CD14-positive monocyte (primary cell): ENCODE data around the gene KAZALD1. TPM values are rescaled to one million over a fixed set of nuclear protein-coding genes. Genes with fewer than 3 reads are reported as not detected.

Source experiments
- DNase-seq, 3 donors: peaks; one replicate each; pipeline ENCODE4 v3.0.0-alpha.2; 2011 to 2022
- H2AFZ ChIP-seq: 2 replicates; pipeline ENCODE4 v1.6.0; 2012; ENCODE audit warnings: mild to moderate bottlenecking, low read depth, low read length, inconsistent platforms; ENCODE audit not compliant: insufficient read depth, poor library complexity, severe bottlenecking
- H3K27ac ChIP-seq, 2 donors: 1 replicate in 1 of 2; 2 replicates in 1 of 2; pipeline ENCODE4 v1.5.1; 2012 to 2013; ENCODE audit warnings: low read length in 2 of 2, control low read depth in 1 of 2, inconsistent platforms in 1 of 2, low read depth in 1 of 2, mild to moderate bottlenecking in 1 of 2
- H3K27me3 ChIP-seq, 2 donors: one replicate each; pipeline versions ENCODE4 v1.6.0 to v1.6.1; 2011 to 2013; ENCODE audit warnings: low read length in 2 of 2; ENCODE audit not compliant: control insufficient read depth in 2 of 2, insufficient read depth in 2 of 2
- H3K36me3 ChIP-seq, 2 donors: replicated peaks in 1 of 2; 1 replicate in 1 of 2; 2 replicates in 1 of 2; pipeline versions ENCODE4 v1.5.1 to v1.6.1; 2012 to 2013; ENCODE audit warnings: low read length in 2 of 2, control low read depth in 1 of 2, inconsistent platforms in 1 of 2, mild to moderate bottlenecking in 1 of 2; ENCODE audit not compliant: insufficient read depth in 2 of 2, control insufficient read depth in 1 of 2
- H3K4me1 ChIP-seq, 2 donors: 1 replicate in 1 of 2; 2 replicates in 1 of 2; pipeline versions ENCODE4 v1.5.1 to v1.6.1; 2012 to 2013; ENCODE audit warnings: low read length in 2 of 2, control low read depth in 1 of 2, inconsistent platforms in 1 of 2, mild to moderate bottlenecking in 1 of 2, moderate library complexity in 1 of 2; ENCODE audit not compliant: insufficient read depth in 2 of 2, control insufficient read depth in 1 of 2
- H3K4me2 ChIP-seq: replicated peaks from 2 replicates; pipeline ENCODE3; 2012; ENCODE audit warnings: low read length, moderate library complexity, mild to moderate bottlenecking; ENCODE audit not compliant: poor library complexity, severe bottlenecking; ENCODE audit errors: extremely low read depth
- H3K4me3 ChIP-seq, 3 experiments: fragments of 200-600 bp in 1 of 3; sonication (generic) in 1 of 3; replicated peaks in 1 of 3; 1 replicate in 2 of 3; 2 replicates in 1 of 3; pipeline ENCODE4 v1.5.1; 2011 to 2013; ENCODE audit warnings: low read length in 3 of 3, mild to moderate bottlenecking in 3 of 3, control low read depth in 2 of 3, low read depth in 2 of 3, inconsistent platforms in 1 of 3, moderate library complexity in 1 of 3
- H3K79me2 ChIP-seq: 2 replicates; pipeline ENCODE4 v1.6.0; 2012; ENCODE audit warnings: mild to moderate bottlenecking, control low read depth, inconsistent platforms, low read length, moderate library complexity; ENCODE audit not compliant: insufficient read depth
- H3K9ac ChIP-seq: 2 replicates; pipeline ENCODE4 v1.6.0; 2017; ENCODE audit warnings: low read length, mild to moderate bottlenecking; ENCODE audit not compliant: insufficient read depth, poor library complexity, severe bottlenecking
- H3K9me3 ChIP-seq, 2 donors: replicated peaks in 1 of 2; 1 replicate in 1 of 2; 2 replicates in 1 of 2; pipeline versions ENCODE4 v1.5.1 to v1.6.1; 2012 to 2013; ENCODE audit warnings: low read length in 2 of 2, control low read depth in 1 of 2; ENCODE audit not compliant: control insufficient read depth in 1 of 2, insufficient read depth in 1 of 2
- H4K20me1 ChIP-seq: 2 replicates; pipeline ENCODE4 v1.6.0; 2012; ENCODE audit warnings: mild to moderate bottlenecking, low read length, control low read depth, moderate library complexity; ENCODE audit not compliant: insufficient read depth
- H3K27ac Mint-ChIP-seq, 7 donors: one replicate each; pipeline ENCODE4 v1.8.0; 2020; ENCODE audit warnings: mild to moderate bottlenecking in 7 of 7, mixed read lengths in 7 of 7, moderate library complexity in 6 of 7, inconsistent platforms in 2 of 7
- H3K27me3 Mint-ChIP-seq, 3 donors: one replicate each; pipeline ENCODE4 v1.8.0; 2021 to 2022; ENCODE audit warnings: low read depth in 3 of 3, mild to moderate bottlenecking in 3 of 3, mixed read lengths in 3 of 3, moderate library complexity in 3 of 3, inconsistent platforms in 1 of 3
- H3K36me3 Mint-ChIP-seq, 2 donors: one replicate each; pipeline ENCODE4 v1.8.0; 2020; ENCODE audit warnings: mixed read lengths in 2 of 2, inconsistent platforms in 1 of 2, mild to moderate bottlenecking in 1 of 2
- H3K4me1 Mint-ChIP-seq: one replicate; pipeline ENCODE4 v1.8.0; 2020; ENCODE audit warnings: mild to moderate bottlenecking, mixed read lengths
- H3K4me3 Mint-ChIP-seq, 2 donors: one replicate each; pipeline ENCODE4 v1.8.0; 2020; ENCODE audit warnings: mild to moderate bottlenecking in 2 of 2, mixed read lengths in 2 of 2, moderate library complexity in 1 of 2
- H3K9me3 Mint-ChIP-seq, 7 donors: one replicate each; pipeline ENCODE4 v1.8.0; 2020 to 2022; ENCODE audit warnings: mixed read lengths in 7 of 7, mild to moderate bottlenecking in 6 of 7, moderate library complexity in 6 of 7, inconsistent platforms in 2 of 7
- WGBS: methylation state at CpG from one replicate; pipeline ENCODE4 v1.1.5; 2013; ENCODE audit warnings: missing lambda C conversion rate; ENCODE audit not compliant: insufficient coverage; 5-methylcytosine and 5-hydroxymethylcytosine counted together
- intact Hi-C, 2 donors: fragments of 100-400 bp; cut with micrococcal nuclease; formaldehyde crosslinking; loops; one replicate each; pipeline versions ENCODE4 v1.15.0 to v1.15.1; 2023
- polyA plus RNA-seq, 3 donors: library from polyadenylated mRNA; depleted of rRNA in 1 of 3; unstranded in 2 of 3; stranded (reverse) in 1 of 3; fragments of 300-500 nt in 2 of 3; fragments of >200 nt in 1 of 3; fragmentation: Illumina TruSeq in 2 of 3; gene quantifications; 1 replicate in 2 of 3; 2 replicates in 1 of 3; pipeline ENCODE4 v1.2.3, GENCODE V29; 2012 to 2021
- TF ChIP-seq, protein P1 (sequence below): fragments of 200-600 bp; IDR thresholded peaks from one replicate; pipeline ENCODE4 v1.8.0; 2022; ENCODE audit warnings: antibody characterized with exemption, mild to moderate bottlenecking

The KAZALD1 gene
- polyA plus RNA-seq, 3 donors = 0.15 to 6.6 (median 0.53) TPM

DNA sequence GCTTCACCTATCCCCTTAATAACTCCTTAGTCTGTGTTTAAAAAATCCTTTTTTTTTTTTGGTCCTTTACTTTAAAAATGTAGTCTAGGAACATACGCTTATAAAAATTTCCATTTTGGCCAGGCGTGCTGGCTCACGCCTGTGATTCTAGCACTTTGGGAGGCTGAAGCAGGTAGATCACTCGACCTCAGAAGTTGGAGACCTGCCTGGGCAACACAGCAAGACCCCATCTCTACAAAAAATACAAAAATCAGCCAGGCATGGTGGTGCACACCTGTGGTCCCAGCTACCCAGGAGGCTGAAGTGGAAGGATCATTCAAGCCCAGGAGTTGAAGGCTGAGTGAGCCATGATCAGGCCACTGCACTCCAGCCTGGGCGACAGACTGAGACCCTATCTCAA lies 14.8 kb downstream of the KAZALD1 start:
- H3K27ac Mint-ChIP-seq = no peak overlapping the region
- TF ChIP-seq, protein P1, sequence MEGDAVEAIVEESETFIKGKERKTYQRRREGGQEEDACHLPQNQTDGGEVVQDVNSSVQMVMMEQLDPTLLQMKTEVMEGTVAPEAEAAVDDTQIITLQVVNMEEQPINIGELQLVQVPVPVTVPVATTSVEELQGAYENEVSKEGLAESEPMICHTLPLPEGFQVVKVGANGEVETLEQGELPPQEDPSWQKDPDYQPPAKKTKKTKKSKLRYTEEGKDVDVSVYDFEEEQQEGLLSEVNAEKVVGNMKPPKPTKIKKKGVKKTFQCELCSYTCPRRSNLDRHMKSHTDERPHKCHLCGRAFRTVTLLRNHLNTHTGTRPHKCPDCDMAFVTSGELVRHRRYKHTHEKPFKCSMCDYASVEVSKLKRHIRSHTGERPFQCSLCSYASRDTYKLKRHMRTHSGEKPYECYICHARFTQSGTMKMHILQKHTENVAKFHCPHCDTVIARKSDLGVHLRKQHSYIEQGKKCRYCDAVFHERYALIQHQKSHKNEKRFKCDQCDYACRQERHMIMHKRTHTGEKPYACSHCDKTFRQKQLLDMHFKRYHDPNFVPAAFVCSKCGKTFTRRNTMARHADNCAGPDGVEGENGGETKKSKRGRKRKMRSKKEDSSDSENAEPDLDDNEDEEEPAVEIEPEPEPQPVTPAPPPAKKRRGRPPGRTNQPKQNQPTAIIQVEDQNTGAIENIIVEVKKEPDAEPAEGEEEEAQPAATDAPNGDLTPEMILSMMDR = no peak
- H3K27me3 Mint-ChIP-seq = peaks cover 36 to 66% (median 63%) of the 10 kb centered on the region in 3 donors
- H3K4me3 ChIP-seq = no peak overlapping the region
- DNase-seq = no peak
- H3K9ac ChIP-seq = no peak overlapping the region
- H3K36me3 Mint-ChIP-seq = peaks cover 5 to 6% of the 10 kb centered on the region in 2 donors
- H3K4me1 ChIP-seq = peaks cover 20 to 21% of the 10 kb centered on the region in 2 donors
- no peak overlapping the region for H3K4me2 ChIP-seq
- intact Hi-C loops = no loop called here
- WGBS = 72% methylated on average over 2 of the region's 5 CpGs
- peaks cover 36 to 62% of the 10 kb centered on the region in 2 donors for H3K27me3 ChIP-seq
- no peak overlapping the region for H2AFZ ChIP-seq
- no peaks in the 10 kb centered on the region for H3K36me3 ChIP-seq
- peaks cover 0 to 6% (median 0%) of the 10 kb centered on the region in 7 donors for H3K9me3 Mint-ChIP-seq
- H3K9me3 ChIP-seq = no peaks in the 10 kb centered on the region
- H3K27ac ChIP-seq = no peak overlapping the region
- H3K79me2 ChIP-seq = no peaks in the 10 kb centered on the region
- peaks cover 25% of the 10 kb centered on the region for H3K4me1 Mint-ChIP-seq
- H3K4me3 Mint-ChIP-seq = no peak overlapping the region
- H4K20me1 ChIP-seq = no peaks in the 10 kb centered on the region

- Histone ChIP-seq H3K27me3 (peaks cover 37 to 76% of the 10 kb centered on the region in 2 donors), H3K9me3 (no peaks in the 10 kb centered on the region), H3K36me3 (no peaks in the 10 kb centered on the region), H3K4me3 (no peak overlapping the region), H3K27ac (no peak overlapping the region), H3K9ac (no peak overlapping the region), H3K79me2 (no peaks in the 10 kb centered on the region), H3K4me2 (no peak overlapping the region), H3K4me1 (no peaks in the 10 kb centered on the region), H4K20me1 (no peaks in the 10 kb centered on the region), H2AFZ (no peak overlapping the region)
- intact Hi-C loops = no loop called here
- no peak for DNase-seq
- no peak overlapping the region for H3K27ac Mint-ChIP-seq
- no CpG with 5 or more reads among the region's 1 CpG for WGBS
- H3K36me3 Mint-ChIP-seq = no peaks in the 10 kb centered on the region
- TF ChIP-seq, protein P1 = no peak
- H3K27me3 Mint-ChIP-seq = peaks cover 37 to 76% (median 56%) of the 10 kb centered on the region in 3 donors
- H3K4me3 Mint-ChIP-seq = peak overlapping the region in 1 of 2 donors; percentile 13
- peaks cover 4% of the 10 kb centered on the region for H3K4me1 Mint-ChIP-seq
- peaks cover 0 to 2% (median 0%) of the 10 kb centered on the region in 7 donors for H3K9me3 Mint-ChIP-seq
Observed at GRCh38 chr10:101079874-101080273, 18.1 kb downstream of the KAZALD1 start.
